Gastroesophageal sphincter (tissue), 3 donors: ENCODE results near the gene BAZ2B.

ENCODE experiments used
- CTCF ChIP-seq, 4 experiments: fragments of 200-600 bp in 2 of 4; fragments of 450-650 bp in 2 of 4; sonication (generic) in 1 of 4; IDR thresholded peaks; one replicate each; pipeline ENCODE4 v1.5.1; 2017 to 2019; ENCODE audit warnings: antibody characterized with exemption in 4 of 4, mild to moderate bottlenecking in 2 of 4, moderate library complexity in 2 of 4
- EP300 ChIP-seq: sonication (generic); formaldehyde crosslinking; IDR thresholded peaks from one replicate; pipeline ENCODE4 v1.6.1; 2017; ENCODE audit warnings: antibody characterized with exemption, mild to moderate bottlenecking
- POLR2A ChIP-seq, 2 donors: fragments of 450-650 bp; IDR thresholded peaks; one replicate each; pipeline ENCODE4 v1.6.1; 2017; ENCODE audit warnings: antibody characterized with exemption in 2 of 2, mild to moderate bottlenecking in 2 of 2, moderate library complexity in 1 of 2
- POLR2AphosphoS5 ChIP-seq: sonication (generic); formaldehyde crosslinking; IDR thresholded peaks from one replicate; pipeline ENCODE4 v1.6.1; 2017; ENCODE audit warnings: antibody characterized with exemption

- no peak for TF ChIP-seq POLR2A (IDR thresholded peaks at IDR 0.05)
- TF ChIP-seq CTCF (IDR thresholded peaks at IDR 0.05): no peak
- TF ChIP-seq POLR2AphosphoS5: no peak
- no peak for TF ChIP-seq EP300
These were observed 183.7 kb downstream of the BAZ2B start for GRCh38 chr2:159432610-159433009.
